Activated B cell treated with CpG ODN at 0.5 μM for 24 hours (primary cell): Measurements from ENCODE around the gene CNTFR. TPM values are rescaled to one million over a fixed set of nuclear protein-coding genes. Genes with fewer than 3 reads are reported as not detected.

Experiments used
- ATAC-seq: fragments of 200-7000 bp; cut with Tn5 transposase; one replicate; pipeline ENCODE4 v1.10.0; 2021; ENCODE audit warnings: low read depth, mild to moderate bottlenecking, moderate library complexity
- CTCF ChIA-PET: fragments of 350-600 bp; sonication (Branson Sonifier 250); formaldehyde crosslinking; loops from one replicate; lab custom pipeline; 2021; ENCODE audit warnings: antibody characterized with exemption; lab: Charles Lee
- POLR2A ChIA-PET: fragments of 350-600 bp; sonication (Branson Sonifier 250); formaldehyde crosslinking; loops from one replicate; lab custom pipeline; 2021; ENCODE audit warnings: antibody characterized with exemption; lab: Charles Lee
- DNase-seq: peaks from one replicate; pipeline ENCODE4 v3.0.0; 2022
- H3K27ac Mint-ChIP-seq: one replicate; pipeline ENCODE4 v1.8.0; 2020; ENCODE audit warnings: mixed read lengths
- H3K27me3 Mint-ChIP-seq: one replicate; pipeline ENCODE4 v1.8.0; 2021; ENCODE audit warnings: mixed read lengths
- H3K36me3 Mint-ChIP-seq: one replicate; pipeline ENCODE4 v1.8.0; 2021; ENCODE audit warnings: low read depth, mixed read lengths
- H3K4me1 Mint-ChIP-seq: one replicate; pipeline ENCODE4 v1.8.0; 2021; ENCODE audit warnings: mixed read lengths
- H3K4me3 Mint-ChIP-seq: one replicate; pipeline ENCODE4 v1.8.0; 2020; ENCODE audit warnings: mild to moderate bottlenecking, mixed read lengths
- H3K9me3 Mint-ChIP-seq: one replicate; pipeline ENCODE4 v1.8.0; 2020; ENCODE audit warnings: mixed read lengths
- intact Hi-C: fragments of 100-400 bp; cut with micrococcal nuclease; formaldehyde crosslinking; loops from one replicate; pipeline ENCODE4 v1.15.1; 2024
- total RNA-seq: library from RNA; stranded (reverse); gene quantifications from 2 replicates; pipeline ENCODE4 v1.2.3, GENCODE V29; 2022
- TF ChIP-seq, protein P1 (sequence below): fragments of 200-600 bp; IDR thresholded peaks from one replicate; pipeline ENCODE4 v1.8.0; 2022; ENCODE audit warnings: antibody characterized with exemption, mild to moderate bottlenecking

CNTFR gene
- total RNA-seq, 1 donor from 2014 or later, result not detected

DNA sequence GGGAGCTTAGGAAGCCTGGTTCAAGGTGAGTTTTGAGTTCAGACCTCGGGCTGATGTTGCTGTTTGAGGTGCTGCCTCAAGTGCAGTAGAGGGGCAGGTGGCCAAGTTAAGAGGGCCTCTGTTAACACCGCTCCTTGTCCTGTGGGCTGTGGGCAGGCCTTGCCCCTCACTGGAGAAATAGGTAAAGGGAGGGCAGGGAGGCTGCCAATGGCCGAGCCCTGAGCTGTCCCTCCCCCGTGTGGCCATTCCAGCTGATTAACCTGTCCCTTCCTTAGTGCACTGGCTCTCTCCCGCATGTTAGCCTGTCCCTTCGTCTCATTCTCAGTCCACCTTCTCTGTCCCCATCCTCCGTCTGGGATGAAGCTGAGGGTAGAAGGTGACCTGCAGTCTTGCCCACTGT is 21.4 kb downstream of the CNTFR start:
- no peaks in the 10 kb centered on the region for H3K9me3 Mint-ChIP-seq
- CTCF ChIA-PET, result no interaction called here

DNA sequence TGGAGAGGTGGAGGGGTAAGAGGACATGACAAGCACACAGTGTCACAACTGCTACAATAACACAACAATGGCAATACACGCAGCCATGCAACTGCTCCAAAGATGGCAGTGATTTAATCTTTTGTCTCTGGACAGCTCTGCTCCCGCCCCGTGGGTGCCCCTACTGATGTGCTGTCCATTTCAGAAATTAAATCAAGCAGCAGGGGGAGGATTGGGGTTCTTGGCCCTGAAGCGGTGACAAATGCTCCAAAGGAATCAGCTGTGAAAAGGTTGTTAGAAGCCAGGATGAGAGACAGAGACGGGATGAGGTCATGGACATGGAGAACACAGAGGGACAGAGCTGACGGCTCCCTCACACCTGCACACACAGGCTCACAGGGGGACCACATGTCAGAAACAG is 22.6 kb downstream of the CNTFR start:
- DNase-seq (no peak), ATAC-seq (no peak)
- H3K9me3 Mint-ChIP-seq, result no peaks in the 10 kb centered on the region
- H3K4me1 Mint-ChIP-seq, result peaks cover 4% of the 10 kb centered on the region
- H3K36me3 Mint-ChIP-seq, result no peaks in the 10 kb centered on the region
- H3K27me3 Mint-ChIP-seq, result peaks cover 33% of the 10 kb centered on the region
- no peak overlapping the region for H3K27ac Mint-ChIP-seq
- TF ChIP-seq, protein P1, sequence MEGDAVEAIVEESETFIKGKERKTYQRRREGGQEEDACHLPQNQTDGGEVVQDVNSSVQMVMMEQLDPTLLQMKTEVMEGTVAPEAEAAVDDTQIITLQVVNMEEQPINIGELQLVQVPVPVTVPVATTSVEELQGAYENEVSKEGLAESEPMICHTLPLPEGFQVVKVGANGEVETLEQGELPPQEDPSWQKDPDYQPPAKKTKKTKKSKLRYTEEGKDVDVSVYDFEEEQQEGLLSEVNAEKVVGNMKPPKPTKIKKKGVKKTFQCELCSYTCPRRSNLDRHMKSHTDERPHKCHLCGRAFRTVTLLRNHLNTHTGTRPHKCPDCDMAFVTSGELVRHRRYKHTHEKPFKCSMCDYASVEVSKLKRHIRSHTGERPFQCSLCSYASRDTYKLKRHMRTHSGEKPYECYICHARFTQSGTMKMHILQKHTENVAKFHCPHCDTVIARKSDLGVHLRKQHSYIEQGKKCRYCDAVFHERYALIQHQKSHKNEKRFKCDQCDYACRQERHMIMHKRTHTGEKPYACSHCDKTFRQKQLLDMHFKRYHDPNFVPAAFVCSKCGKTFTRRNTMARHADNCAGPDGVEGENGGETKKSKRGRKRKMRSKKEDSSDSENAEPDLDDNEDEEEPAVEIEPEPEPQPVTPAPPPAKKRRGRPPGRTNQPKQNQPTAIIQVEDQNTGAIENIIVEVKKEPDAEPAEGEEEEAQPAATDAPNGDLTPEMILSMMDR, result no peak
- H3K4me3 Mint-ChIP-seq, result no peak overlapping the region
- intact Hi-C loops, result no loop called here
- POLR2A ChIA-PET, result no interaction called here
- CTCF ChIA-PET, result no interaction called here

More for the DNA sequence above, 21.4 kb downstream of the CNTFR start:
- TF ChIP-seq, protein P1, result no peak
- POLR2A ChIA-PET, result no interaction called here
- no peak for ATAC-seq
- H3K27me3 Mint-ChIP-seq, result peaks cover 35% of the 10 kb centered on the region
- H3K27ac Mint-ChIP-seq, result no peak overlapping the region
- no peak overlapping the region for H3K4me3 Mint-ChIP-seq
- peaks cover 7% of the 10 kb centered on the region for H3K4me1 Mint-ChIP-seq
- intact Hi-C loops, result no loop called here
- no peak for DNase-seq
- no peaks in the 10 kb centered on the region for H3K36me3 Mint-ChIP-seq

DNA sequence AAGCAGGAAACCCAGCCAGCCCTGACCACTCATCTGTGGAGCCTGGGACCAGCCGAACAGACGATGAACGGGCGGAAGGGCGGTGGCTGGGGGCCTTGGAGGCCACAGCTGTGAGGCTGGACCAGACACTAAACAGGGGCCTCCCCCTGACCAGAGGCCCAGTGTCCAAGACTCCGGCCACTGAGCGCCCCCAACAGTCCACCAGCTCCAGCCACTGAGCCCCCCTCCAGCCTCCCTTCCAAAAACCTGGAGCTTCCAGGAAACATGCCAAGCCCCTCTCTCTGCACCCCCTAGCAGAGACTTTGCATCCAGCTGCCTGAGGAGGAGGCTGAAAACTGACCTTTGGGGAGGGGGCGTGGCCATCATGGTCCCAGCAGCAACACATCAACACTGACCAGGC is 23.2 kb downstream of the CNTFR start:
- DNase-seq (no peak), ATAC-seq (no peak)
- H3K36me3 Mint-ChIP-seq, result no peaks in the 10 kb centered on the region
- H3K4me1 Mint-ChIP-seq, result no peaks in the 10 kb centered on the region
- no peaks in the 10 kb centered on the region for H3K9me3 Mint-ChIP-seq
- ChIA-PET POLR2A (no interaction called here), CTCF (no interaction called here)
- peaks cover 34% of the 10 kb centered on the region for H3K27me3 Mint-ChIP-seq
- intact Hi-C loops, result no loop called here
- TF ChIP-seq, protein P1, result no peak
- no peak overlapping the region for H3K4me3 Mint-ChIP-seq
- H3K27ac Mint-ChIP-seq, result no peak overlapping the region

DNA sequence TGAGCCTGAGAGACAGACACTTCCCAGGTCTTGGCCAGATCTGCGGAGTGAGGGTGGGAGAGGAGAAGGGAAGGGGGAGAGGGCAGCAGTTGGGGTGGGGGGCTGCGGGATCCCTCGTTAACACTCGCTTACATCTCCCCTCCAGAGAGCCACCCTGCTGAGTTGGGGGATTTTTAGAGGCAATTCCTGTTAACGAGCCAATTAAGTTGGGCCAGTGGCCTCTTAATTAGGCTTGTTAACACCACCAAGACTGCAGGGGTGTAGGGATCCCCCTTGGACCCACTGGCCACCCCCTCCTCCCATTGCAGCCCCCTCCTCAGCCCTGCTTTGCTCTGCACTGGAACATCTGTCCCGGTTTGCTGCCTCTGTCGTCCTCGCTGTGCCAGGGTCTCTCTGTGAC is 23.7 kb downstream of the CNTFR start:
- Mint-ChIP-seq H3K4me1 (no peaks in the 10 kb centered on the region), H3K9me3 (no peaks in the 10 kb centered on the region), H3K36me3 (no peaks in the 10 kb centered on the region), H3K27ac (no peak overlapping the region), H3K27me3 (peaks cover 38% of the 10 kb centered on the region), H3K4me3 (no peak overlapping the region)
- ChIA-PET CTCF (no interaction called here), POLR2A (no interaction called here)
- no peak for DNase-seq
- ATAC-seq, result no peak
- TF ChIP-seq, protein P1, result no peak
- intact Hi-C loops, result no loop called here

DNA sequence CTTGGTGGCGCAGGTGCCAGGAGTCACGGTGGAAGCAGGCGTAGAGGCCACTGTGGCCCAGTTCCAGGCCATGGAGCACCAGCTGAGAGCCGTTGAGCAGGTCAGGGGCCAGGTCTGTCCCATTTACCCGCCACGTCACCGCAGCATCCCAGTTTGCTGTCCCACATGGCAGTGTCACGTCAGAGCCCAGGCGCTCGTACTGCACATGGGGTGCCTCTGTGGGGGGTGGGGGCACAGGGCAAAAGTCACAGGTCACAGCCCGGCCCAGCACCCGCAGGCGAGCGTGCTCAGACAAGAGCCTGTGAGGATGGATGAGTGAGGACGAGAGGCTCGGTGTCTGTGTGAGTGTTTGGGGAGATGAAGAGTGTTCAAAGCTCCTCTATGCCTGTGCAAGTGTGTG is 24.9 kb downstream of the CNTFR start:
- Mint-ChIP-seq H3K9me3 (no peaks in the 10 kb centered on the region), H3K27me3 (peaks cover 41% of the 10 kb centered on the region), H3K36me3 (no peaks in the 10 kb centered on the region), H3K4me1 (no peaks in the 10 kb centered on the region), H3K4me3 (no peak overlapping the region), H3K27ac (no peak overlapping the region)
- intact Hi-C loops, result no loop called here
- ChIA-PET CTCF (no interaction called here), POLR2A (no interaction called here)
- TF ChIP-seq, protein P1, result no peak
- DNase-seq (no peak), ATAC-seq (no peak)
